ENCODE data around the gene FBXO36.

Gene FBXO36

GRCh38 chr2:229910147-229910831, 12.0 kb upstream of the FBXO36 start:
- in situ Hi-C loops (cut with MboI; ENCODE audit: low sequenced_read_pairs, unreplicated experiment), result no loop called here
- no peak for DNase-seq (ENCODE audit: low spot score)
- TF ChIP-seq CTCF (IDR thresholded peaks at IDR 0.05; ENCODE audit: borderline replicate concordance, control extremely low read depth, extremely low read depth, insufficient read depth, missing control alignments), result no peak

- DNase-seq (ENCODE audit: low spot score), result peak; percentile 44
- in situ Hi-C loops (cut with MboI; ENCODE audit: low sequenced_read_pairs, unreplicated experiment), result no loop called here
- TF ChIP-seq CTCF (IDR thresholded peaks at IDR 0.05; ENCODE audit: borderline replicate concordance, control extremely low read depth, extremely low read depth, insufficient read depth, missing control alignments), result peak; percentile 29
Measured at GRCh38 chr2:229910832-229911412, 11.4 kb upstream of the FBXO36 start.

- DNase-seq (ENCODE audit: low spot score), result no peak
- in situ Hi-C loops (cut with MboI; ENCODE audit: low sequenced_read_pairs, unreplicated experiment), result no loop called here
- TF ChIP-seq CTCF (IDR thresholded peaks at IDR 0.05; ENCODE audit: borderline replicate concordance, control extremely low read depth, extremely low read depth, insufficient read depth, missing control alignments), result no peak
Measured at GRCh38 chr2:229914171-229914570, 8.1 kb upstream of the FBXO36 start.

- in situ Hi-C loops (cut with MboI; ENCODE audit: low sequenced_read_pairs, unreplicated experiment), result no loop called here
- TF ChIP-seq CTCF (IDR thresholded peaks at IDR 0.05; ENCODE audit: borderline replicate concordance, control extremely low read depth, extremely low read depth, insufficient read depth, missing control alignments), result no peak
- no peak for DNase-seq (ENCODE audit: low spot score)
Measured at GRCh38 chr2:229917793-229918192, 4.5 kb upstream of the FBXO36 start.

GRCh38 chr2:229920011-229920641, 2.2 kb upstream of the FBXO36 start:
- in situ Hi-C loops (cut with MboI; ENCODE audit: low sequenced_read_pairs, unreplicated experiment), result no loop called here
- no peak for DNase-seq (ENCODE audit: low spot score)
- no peak for TF ChIP-seq CTCF (IDR thresholded peaks at IDR 0.05; ENCODE audit: borderline replicate concordance, control extremely low read depth, extremely low read depth, insufficient read depth, missing control alignments)

- no peak for TF ChIP-seq CTCF (IDR thresholded peaks at IDR 0.05; ENCODE audit: borderline replicate concordance, control extremely low read depth, extremely low read depth, insufficient read depth, missing control alignments)
- in situ Hi-C loops (cut with MboI; ENCODE audit: low sequenced_read_pairs, unreplicated experiment), result no loop called here
- DNase-seq (ENCODE audit: low spot score), result peak; percentile 80
Measured at GRCh38 chr2:229921101-229921891, 1.0 kb upstream of the FBXO36 start.
